SK-N-SH treated with all-trans-retinoic acid at 6 μM for 48 hours (cell line): Measurements from ENCODE around the gene C4orf33.
"Not testable (repeated sequence)": the region's sequence is repeated elsewhere in the genome, so short reads cannot be mapped to it uniquely, and the experiment has no call there.

Experiments used
- ATAC-seq: fragments of 200-7000 bp; cut with Tn5 transposase; 3 replicates; pipeline ENCODE4 v1.9.1; 2020; ENCODE audit warnings: mild to moderate bottlenecking, moderate library complexity
- BACH2 ChIP-seq: fragments of 250-450 bp; sonication (Bioruptor Pico); IDR thresholded peaks from 2 replicates; pipeline ENCODE4 v1.9.0; 2021; ENCODE audit warnings: mild to moderate bottlenecking, borderline replicate concordance
- CSDC2 ChIP-seq: fragments of 250-450 bp; sonication (Bioruptor Pico); IDR thresholded peaks from 2 replicates; pipeline ENCODE4 v1.5.0; 2020; ENCODE audit warnings: mild to moderate bottlenecking, moderate library complexity
- ESRRG ChIP-seq: fragments of 250-450 bp; sonication (Bioruptor Pico); IDR thresholded peaks from 2 replicates; pipeline ENCODE4 v1.6.1; 2021; ENCODE audit warnings: mild to moderate bottlenecking
- GLIS3 ChIP-seq: fragments of 250-450 bp; sonication (Bioruptor Pico); IDR thresholded peaks from 2 replicates; pipeline ENCODE4 v1.5.0; 2020; ENCODE audit warnings: mild to moderate bottlenecking, moderate library complexity
- ISL1 ChIP-seq: fragments of 250-450 bp; sonication (Bioruptor Pico); IDR thresholded peaks from 2 replicates; pipeline ENCODE4 v2.1.2; 2022; ENCODE audit warnings: mild to moderate bottlenecking, moderate library complexity
- OSR1 ChIP-seq: fragments of 250-450 bp; sonication (Bioruptor Pico); IDR thresholded peaks from 2 replicates; pipeline ENCODE4 v1.8.0; 2022; ENCODE audit warnings: moderate library complexity, mild to moderate bottlenecking, inconsistent platforms
- PPARA ChIP-seq: fragments of 250-450 bp; sonication (Bioruptor Pico); IDR thresholded peaks from 2 replicates; pipeline ENCODE4 v1.5.0; 2020; ENCODE audit warnings: mild to moderate bottlenecking, borderline replicate concordance
- RARB ChIP-seq: fragments of 250-450 bp; sonication (Bioruptor Pico); IDR thresholded peaks from 2 replicates; pipeline ENCODE4 v1.8.0; 2021; ENCODE audit warnings: mild to moderate bottlenecking, moderate library complexity
- TCF4 ChIP-seq: fragments of 250-450 bp; sonication (Bioruptor Pico); IDR thresholded peaks from 2 replicates; pipeline ENCODE4 v1.8.0; 2021; ENCODE audit warnings: mild to moderate bottlenecking, moderate library complexity, borderline replicate concordance
- TOX ChIP-seq: fragments of 250-450 bp; sonication (Bioruptor Pico); IDR thresholded peaks from 2 replicates; pipeline ENCODE4 v1.8.0; 2021; ENCODE audit warnings: mild to moderate bottlenecking, moderate library complexity, borderline replicate concordance
- ZC3H10 ChIP-seq: fragments of 250-450 bp; sonication (Bioruptor Pico); IDR thresholded peaks from 2 replicates; pipeline ENCODE4 v1.5.1; 2021; ENCODE audit warnings: mild to moderate bottlenecking, moderate library complexity
- ZFP30 ChIP-seq: fragments of 450-650 bp; formaldehyde crosslinking; IDR thresholded peaks from 2 replicates; pipeline ENCODE4 v1.5.0; 2022; ENCODE audit warnings: mild to moderate bottlenecking, moderate library complexity
- ZNF565 ChIP-seq: fragments of 450-650 bp; formaldehyde crosslinking; conservative IDR thresholded peaks from 2 replicates; pipeline ENCODE4 v1.5.0; 2020; ENCODE audit warnings: low read depth, mild to moderate bottlenecking, moderate library complexity
- ZNF8 ChIP-seq: fragments of 450-650 bp; formaldehyde crosslinking; IDR thresholded peaks from 2 replicates; pipeline ENCODE4 v1.5.0; 2020; ENCODE audit warnings: mild to moderate bottlenecking, moderate library complexity
- TF ChIP-seq, protein P1 (sequence below): fragments of 250-450 bp; sonication (Bioruptor Pico); IDR thresholded peaks from 2 replicates; pipeline ENCODE4 v1.5.1; 2021; ENCODE audit warnings: mild to moderate bottlenecking, moderate library complexity
- TF ChIP-seq, protein P2 (sequence below): fragments of 250-450 bp; sonication (Bioruptor Pico); IDR thresholded peaks from 2 replicates; pipeline ENCODE4 v1.5.1; 2020; ENCODE audit warnings: low read depth, mild to moderate bottlenecking, moderate library complexity
- TF ChIP-seq, protein P3 (sequence below): fragments of 250-450 bp; sonication (Bioruptor Pico); IDR thresholded peaks from 2 replicates; pipeline ENCODE4 v1.8.0; 2020; ENCODE audit warnings: mild to moderate bottlenecking, moderate library complexity, borderline replicate concordance
- TF ChIP-seq, protein P4 (sequence below): fragments of 250-450 bp; sonication (Bioruptor Pico); IDR thresholded peaks from 2 replicates; pipeline ENCODE4 v1.8.0; 2021; ENCODE audit warnings: low read depth, mild to moderate bottlenecking, moderate library complexity, borderline replicate concordance
- TF ChIP-seq, protein P5 (sequence below): fragments of 250-450 bp; sonication (Bioruptor Pico); IDR thresholded peaks from 2 replicates; pipeline ENCODE4 v1.5.0; 2020; ENCODE audit warnings: mild to moderate bottlenecking, moderate library complexity

Gene C4orf33

DNA sequence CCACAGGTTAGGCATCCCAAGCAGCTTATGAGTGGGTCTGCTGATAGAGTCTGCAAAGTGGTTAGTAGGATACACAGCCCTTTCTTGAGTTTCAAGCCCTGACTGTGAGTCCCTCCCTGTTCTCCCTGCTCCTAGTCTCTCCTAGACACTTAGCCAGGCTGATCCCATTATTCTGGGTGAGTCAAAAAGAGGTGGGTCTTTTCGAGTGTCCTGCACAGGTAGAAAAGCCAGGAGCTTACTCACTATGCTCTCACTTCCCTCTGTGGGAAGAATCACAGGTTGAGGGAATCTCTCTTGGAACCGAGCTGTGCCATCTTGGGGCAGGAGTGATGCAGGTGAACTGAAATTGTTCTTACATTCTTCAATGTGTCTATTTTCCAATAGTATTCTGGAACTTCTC, 32.3 kb upstream of the C4orf33 start:
- TF ChIP-seq ISL1 (no peak), ZFP30 (CRISPR knock-in tag) (no peak), BACH2 (CRISPR knock-in tag) (no peak), ZC3H10 (no peak), TCF4 (no peak), ZNF565 (CRISPR knock-in tag) (no peak), GLIS3 (no peak), ZNF8 (CRISPR knock-in tag) (no peak)
- TF ChIP-seq, protein P1, sequence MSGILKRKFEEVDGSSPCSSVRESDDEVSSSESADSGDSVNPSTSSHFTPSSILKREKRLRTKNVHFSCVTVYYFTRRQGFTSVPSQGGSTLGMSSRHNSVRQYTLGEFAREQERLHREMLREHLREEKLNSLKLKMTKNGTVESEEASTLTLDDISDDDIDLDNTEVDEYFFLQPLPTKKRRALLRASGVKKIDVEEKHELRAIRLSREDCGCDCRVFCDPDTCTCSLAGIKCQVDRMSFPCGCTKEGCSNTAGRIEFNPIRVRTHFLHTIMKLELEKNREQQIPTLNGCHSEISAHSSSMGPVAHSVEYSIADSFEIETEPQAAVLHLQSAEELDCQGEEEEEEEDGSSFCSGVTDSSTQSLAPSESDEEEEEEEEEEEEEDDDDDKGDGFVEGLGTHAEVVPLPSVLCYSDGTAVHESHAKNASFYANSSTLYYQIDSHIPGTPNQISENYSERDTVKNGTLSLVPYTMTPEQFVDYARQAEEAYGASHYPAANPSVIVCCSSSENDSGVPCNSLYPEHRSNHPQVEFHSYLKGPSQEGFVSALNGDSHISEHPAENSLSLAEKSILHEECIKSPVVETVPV (CRISPR knock-in tag): no peak
- TF ChIP-seq, protein P2, sequence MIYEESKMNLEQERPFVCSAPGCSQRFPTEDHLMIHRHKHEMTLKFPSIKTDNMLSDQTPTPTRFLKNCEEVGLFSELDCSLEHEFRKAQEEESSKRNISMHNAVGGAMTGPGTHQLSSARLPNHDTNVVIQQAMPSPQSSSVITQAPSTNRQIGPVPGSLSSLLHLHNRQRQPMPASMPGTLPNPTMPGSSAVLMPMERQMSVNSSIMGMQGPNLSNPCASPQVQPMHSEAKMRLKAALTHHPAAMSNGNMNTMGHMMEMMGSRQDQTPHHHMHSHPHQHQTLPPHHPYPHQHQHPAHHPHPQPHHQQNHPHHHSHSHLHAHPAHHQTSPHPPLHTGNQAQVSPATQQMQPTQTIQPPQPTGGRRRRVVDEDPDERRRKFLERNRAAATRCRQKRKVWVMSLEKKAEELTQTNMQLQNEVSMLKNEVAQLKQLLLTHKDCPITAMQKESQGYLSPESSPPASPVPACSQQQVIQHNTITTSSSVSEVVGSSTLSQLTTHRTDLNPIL (CRISPR knock-in tag): no peak
- TF ChIP-seq, protein P3, sequence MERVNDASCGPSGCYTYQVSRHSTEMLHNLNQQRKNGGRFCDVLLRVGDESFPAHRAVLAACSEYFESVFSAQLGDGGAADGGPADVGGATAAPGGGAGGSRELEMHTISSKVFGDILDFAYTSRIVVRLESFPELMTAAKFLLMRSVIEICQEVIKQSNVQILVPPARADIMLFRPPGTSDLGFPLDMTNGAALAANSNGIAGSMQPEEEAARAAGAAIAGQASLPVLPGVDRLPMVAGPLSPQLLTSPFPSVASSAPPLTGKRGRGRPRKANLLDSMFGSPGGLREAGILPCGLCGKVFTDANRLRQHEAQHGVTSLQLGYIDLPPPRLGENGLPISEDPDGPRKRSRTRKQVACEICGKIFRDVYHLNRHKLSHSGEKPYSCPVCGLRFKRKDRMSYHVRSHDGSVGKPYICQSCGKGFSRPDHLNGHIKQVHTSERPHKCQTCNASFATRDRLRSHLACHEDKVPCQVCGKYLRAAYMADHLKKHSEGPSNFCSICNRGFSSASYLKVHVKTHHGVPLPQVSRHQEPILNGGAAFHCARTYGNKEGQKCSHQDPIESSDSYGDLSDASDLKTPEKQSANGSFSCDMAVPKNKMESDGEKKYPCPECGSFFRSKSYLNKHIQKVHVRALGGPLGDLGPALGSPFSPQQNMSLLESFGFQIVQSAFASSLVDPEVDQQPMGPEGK (CRISPR knock-in tag): no peak
- TF ChIP-seq, protein P4, sequence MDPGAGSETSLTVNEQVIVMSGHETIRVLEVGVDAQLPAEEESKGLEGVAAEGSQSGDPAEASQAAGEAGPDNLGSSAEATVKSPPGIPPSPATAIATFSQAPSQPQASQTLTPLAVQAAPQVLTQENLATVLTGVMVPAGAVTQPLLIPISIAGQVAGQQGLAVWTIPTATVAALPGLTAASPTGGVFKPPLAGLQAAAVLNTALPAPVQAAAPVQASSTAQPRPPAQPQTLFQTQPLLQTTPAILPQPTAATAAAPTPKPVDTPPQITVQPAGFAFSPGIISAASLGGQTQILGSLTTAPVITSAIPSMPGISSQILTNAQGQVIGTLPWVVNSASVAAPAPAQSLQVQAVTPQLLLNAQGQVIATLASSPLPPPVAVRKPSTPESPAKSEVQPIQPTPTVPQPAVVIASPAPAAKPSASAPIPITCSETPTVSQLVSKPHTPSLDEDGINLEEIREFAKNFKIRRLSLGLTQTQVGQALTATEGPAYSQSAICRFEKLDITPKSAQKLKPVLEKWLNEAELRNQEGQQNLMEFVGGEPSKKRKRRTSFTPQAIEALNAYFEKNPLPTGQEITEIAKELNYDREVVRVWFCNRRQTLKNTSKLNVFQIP (CRISPR knock-in tag): no peak
- TF ChIP-seq, all 23 proteins: peak for 0
- ATAC-seq: no peak

DNA sequence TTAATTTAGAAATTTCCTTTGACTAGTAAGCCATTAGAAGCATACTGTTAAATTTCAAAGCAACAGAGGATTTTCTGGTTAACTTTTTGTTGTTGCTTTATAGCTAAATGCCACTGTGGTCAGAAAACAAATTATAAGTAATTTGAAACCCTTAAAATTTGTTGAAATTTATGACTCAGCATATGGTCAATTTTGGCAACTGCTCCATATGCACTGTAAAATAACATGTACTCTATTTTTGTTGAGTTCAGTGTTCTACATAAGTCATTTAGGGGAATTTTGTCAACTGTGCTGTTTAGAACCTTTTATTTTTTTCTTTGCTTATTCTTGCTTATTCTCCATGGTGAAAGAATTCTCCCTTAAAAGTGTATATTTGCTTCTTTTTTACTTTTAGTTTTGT, 31.2 kb upstream of the C4orf33 start:
- TF ChIP-seq, protein P5, sequence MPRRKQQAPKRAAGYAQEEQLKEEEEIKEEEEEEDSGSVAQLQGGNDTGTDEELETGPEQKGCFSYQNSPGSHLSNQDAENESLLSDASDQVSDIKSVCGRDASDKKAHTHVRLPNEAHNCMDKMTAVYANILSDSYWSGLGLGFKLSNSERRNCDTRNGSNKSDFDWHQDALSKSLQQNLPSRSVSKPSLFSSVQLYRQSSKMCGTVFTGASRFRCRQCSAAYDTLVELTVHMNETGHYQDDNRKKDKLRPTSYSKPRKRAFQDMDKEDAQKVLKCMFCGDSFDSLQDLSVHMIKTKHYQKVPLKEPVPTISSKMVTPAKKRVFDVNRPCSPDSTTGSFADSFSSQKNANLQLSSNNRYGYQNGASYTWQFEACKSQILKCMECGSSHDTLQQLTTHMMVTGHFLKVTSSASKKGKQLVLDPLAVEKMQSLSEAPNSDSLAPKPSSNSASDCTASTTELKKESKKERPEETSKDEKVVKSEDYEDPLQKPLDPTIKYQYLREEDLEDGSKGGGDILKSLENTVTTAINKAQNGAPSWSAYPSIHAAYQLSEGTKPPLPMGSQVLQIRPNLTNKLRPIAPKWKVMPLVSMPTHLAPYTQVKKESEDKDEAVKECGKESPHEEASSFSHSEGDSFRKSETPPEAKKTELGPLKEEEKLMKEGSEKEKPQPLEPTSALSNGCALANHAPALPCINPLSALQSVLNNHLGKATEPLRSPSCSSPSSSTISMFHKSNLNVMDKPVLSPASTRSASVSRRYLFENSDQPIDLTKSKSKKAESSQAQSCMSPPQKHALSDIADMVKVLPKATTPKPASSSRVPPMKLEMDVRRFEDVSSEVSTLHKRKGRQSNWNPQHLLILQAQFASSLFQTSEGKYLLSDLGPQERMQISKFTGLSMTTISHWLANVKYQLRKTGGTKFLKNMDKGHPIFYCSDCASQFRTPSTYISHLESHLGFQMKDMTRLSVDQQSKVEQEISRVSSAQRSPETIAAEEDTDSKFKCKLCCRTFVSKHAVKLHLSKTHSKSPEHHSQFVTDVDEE (CRISPR knock-in tag): no peak
- TF ChIP-seq BACH2 (CRISPR knock-in tag) (no peak), PPARA (CRISPR knock-in tag) (no peak), OSR1 (CRISPR knock-in tag) (no peak), TCF4 (no peak)
- TF ChIP-seq, protein P1 (CRISPR knock-in tag): no peak
- peak; percentile 44 for ATAC-seq

DNA sequence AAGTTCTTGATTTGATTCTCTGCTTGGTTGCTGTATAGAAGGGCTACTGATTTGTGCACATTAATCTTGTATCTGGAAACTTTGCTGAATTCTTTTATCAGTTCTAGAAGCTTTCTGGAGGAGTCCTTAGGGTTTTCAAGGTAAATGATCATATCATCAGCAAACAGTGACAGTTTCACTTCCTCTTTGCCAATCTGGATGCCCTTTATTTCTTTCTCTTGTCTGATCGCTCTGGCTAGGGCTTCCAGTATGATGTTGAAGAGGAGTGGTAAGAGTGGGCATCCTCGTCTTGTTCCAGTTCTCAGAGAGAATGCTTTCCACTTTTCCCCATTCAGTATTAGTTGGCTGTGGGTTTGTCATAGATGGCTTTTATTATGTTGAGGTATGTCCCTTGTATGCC, 26.4 kb upstream of the C4orf33 start:
- ATAC-seq: not testable (repeated sequence)

DNA sequence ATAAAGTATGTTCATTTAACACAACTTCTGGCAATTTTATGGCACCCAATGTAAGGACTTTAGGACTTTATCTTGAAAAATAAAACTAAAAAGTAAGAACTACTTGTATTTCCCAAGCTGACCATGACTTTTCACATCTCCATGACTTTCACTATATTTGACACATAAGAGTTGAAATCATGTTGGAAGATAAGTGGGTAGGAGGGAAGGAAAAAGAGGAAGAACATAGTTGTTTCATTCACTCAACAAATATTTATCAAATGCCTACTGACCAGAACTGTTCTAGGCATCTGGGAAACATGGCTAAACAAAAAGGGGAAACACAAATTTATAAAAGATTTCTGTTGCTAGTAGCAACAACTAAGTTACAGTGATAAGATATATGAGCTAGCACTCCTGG, 18.6 kb upstream of the C4orf33 start:
- no peak for ATAC-seq
- no peak for TF ChIP-seq CSDC2 (CRISPR knock-in tag)
- TF ChIP-seq, protein P2 (CRISPR knock-in tag): no peak
- TF ChIP-seq ESRRG (CRISPR knock-in tag): no peak
- no peak for TF ChIP-seq TOX (CRISPR knock-in tag)
- TF ChIP-seq ZC3H10: no peak
- TF ChIP-seq, protein P3 (CRISPR knock-in tag): no peak
- TF ChIP-seq, protein P4 (CRISPR knock-in tag): no peak
- TF ChIP-seq RARB (CRISPR knock-in tag): no peak
